HEK293T (cell line): Measurements from ENCODE around the gene ZDHHC16.

Experiments used
- ARNT ChIP-seq: fragments of 450-650 bp; IDR thresholded peaks from 2 replicates; pipeline ENCODE4 v1.6.1; 2017; ENCODE audit warnings: mild to moderate bottlenecking
- BHLHE40 ChIP-seq: fragments of 450-650 bp; IDR thresholded peaks from 2 replicates; pipeline ENCODE4 v1.6.1; 2016; ENCODE audit warnings: mild to moderate bottlenecking, moderate library complexity, borderline replicate concordance
- ELF4 ChIP-seq: fragments of 450-650 bp; IDR thresholded peaks from 2 replicates; pipeline ENCODE4 v1.6.1; 2017; ENCODE audit warnings: antibody characterized with exemption
- FOXA1 ChIP-seq: fragments of 450-650 bp; IDR thresholded peaks from 2 replicates; pipeline ENCODE4 v1.6.1; 2016; ENCODE audit warnings: mild to moderate bottlenecking
- FOXM1 ChIP-seq: fragments of 450-650 bp; IDR thresholded peaks from 2 replicates; pipeline ENCODE4 v1.6.1; 2017; ENCODE audit warnings: mild to moderate bottlenecking, borderline replicate concordance
- L3MBTL2 ChIP-seq: fragments of 450-650 bp; conservative IDR thresholded peaks from 2 replicates; pipeline ENCODE4 v1.6.1; 2016; ENCODE audit warnings: mild to moderate bottlenecking
- LEF1 ChIP-seq: fragments of 450-650 bp; IDR thresholded peaks from 2 replicates; pipeline ENCODE4 v1.6.1; 2017; ENCODE audit warnings: mild to moderate bottlenecking, borderline replicate concordance
- NFRKB ChIP-seq: fragments of 450-650 bp; IDR thresholded peaks from 2 replicates; pipeline ENCODE4 v1.6.1; 2016; ENCODE audit warnings: mild to moderate bottlenecking, moderate library complexity
- PKNOX1 ChIP-seq: fragments of 450-650 bp; IDR thresholded peaks from 2 replicates; pipeline ENCODE4 v1.6.1; 2016
- SP1 ChIP-seq: fragments of 450-650 bp; IDR thresholded peaks from 2 replicates; pipeline ENCODE4 v1.6.1; 2017
- SUZ12 ChIP-seq: fragments of 450-650 bp; IDR thresholded peaks from 2 replicates; pipeline ENCODE4 v1.6.1; 2016; ENCODE audit warnings: mild to moderate bottlenecking
- TARDBP ChIP-seq: fragments of 450-650 bp; IDR thresholded peaks from 2 replicates; pipeline ENCODE4 v1.6.1; 2016
- ZNF384 ChIP-seq: fragments of 450-650 bp; IDR thresholded peaks from 2 replicates; pipeline ENCODE4 v1.6.1; 2016

- no peak for TF ChIP-seq TARDBP
- no peak for TF ChIP-seq SP1
- TF ChIP-seq PKNOX1, result no peak
- no peak for TF ChIP-seq ELF4
- no peak for TF ChIP-seq SUZ12
- TF ChIP-seq NFRKB, result no peak
- no peak for TF ChIP-seq BHLHE40
- TF ChIP-seq L3MBTL2, result no peak
- TF ChIP-seq FOXM1, result no peak
- no peak for TF ChIP-seq LEF1
- no peak for TF ChIP-seq FOXA1
- no peak for TF ChIP-seq ZNF384
- TF ChIP-seq ARNT, result no peak
Observed at GRCh38 chr10:97464226-97464625, 18.3 kb downstream of the ZDHHC16 start.
